Embryonic facial prominence (tissue), 1 donor: Measurements from ENCODE around the gene PSMB11.
"Not testable (repeated sequence)": the region's sequence is repeated elsewhere in the genome, so short reads cannot be mapped to it uniquely, and the experiment has no call there.

Source experiments
- DNase-seq: peaks from one replicate; pipeline ENCODE4 v3.0.0-alpha.2; 2016; ENCODE audit errors: extremely low spot score

The PSMB11 gene, protein sequence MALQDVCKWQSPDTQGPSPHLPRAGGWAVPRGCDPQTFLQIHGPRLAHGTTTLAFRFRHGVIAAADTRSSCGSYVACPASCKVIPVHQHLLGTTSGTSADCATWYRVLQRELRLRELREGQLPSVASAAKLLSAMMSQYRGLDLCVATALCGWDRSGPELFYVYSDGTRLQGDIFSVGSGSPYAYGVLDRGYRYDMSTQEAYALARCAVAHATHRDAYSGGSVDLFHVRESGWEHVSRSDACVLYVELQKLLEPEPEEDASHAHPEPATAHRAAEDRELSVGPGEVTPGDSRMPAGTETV

GRCh38 chr14:23042162-23042965, at the start of gene PSMB11:
TSS of gene PSMB11 (plus strand) at chr14:23042212. CDS start at chr14:23042226, 14 bp downstream.
- no peak for DNase-seq

- DNase-seq: no peak
These were observed 48.5 kb upstream of the PSMB11 start for GRCh38 chr14:22993517-22993916.

DNA sequence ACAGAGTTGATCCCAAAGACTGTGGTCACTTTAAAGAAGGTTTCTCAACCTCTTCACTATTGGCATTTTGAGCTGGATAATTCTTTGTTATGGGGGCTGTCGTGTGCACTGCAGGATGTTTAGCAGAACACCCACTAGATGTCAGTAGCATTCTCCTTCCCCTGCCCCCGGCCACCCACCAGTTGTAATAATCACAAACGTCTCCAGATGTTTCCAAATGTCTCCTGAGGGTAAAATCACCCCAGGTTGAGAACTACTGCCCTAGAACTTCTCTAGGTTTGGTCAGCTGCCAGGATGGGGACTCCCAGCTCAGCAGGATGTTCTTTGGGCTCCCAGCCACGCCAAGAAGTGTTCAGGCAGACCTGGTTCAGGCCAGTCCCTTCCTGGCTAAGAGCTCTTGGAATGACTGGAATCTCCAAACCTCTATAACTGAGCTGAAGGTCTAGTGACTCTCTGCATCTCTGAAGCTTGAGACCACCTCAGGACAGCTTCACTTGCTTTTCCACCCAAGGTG, 47.2 kb upstream of the PSMB11 start:
- DNase-seq: no peak

- DNase-seq: no peak
These were observed 46.0 kb upstream of the PSMB11 start for GRCh38 chr14:22995889-22996625.

DNA sequence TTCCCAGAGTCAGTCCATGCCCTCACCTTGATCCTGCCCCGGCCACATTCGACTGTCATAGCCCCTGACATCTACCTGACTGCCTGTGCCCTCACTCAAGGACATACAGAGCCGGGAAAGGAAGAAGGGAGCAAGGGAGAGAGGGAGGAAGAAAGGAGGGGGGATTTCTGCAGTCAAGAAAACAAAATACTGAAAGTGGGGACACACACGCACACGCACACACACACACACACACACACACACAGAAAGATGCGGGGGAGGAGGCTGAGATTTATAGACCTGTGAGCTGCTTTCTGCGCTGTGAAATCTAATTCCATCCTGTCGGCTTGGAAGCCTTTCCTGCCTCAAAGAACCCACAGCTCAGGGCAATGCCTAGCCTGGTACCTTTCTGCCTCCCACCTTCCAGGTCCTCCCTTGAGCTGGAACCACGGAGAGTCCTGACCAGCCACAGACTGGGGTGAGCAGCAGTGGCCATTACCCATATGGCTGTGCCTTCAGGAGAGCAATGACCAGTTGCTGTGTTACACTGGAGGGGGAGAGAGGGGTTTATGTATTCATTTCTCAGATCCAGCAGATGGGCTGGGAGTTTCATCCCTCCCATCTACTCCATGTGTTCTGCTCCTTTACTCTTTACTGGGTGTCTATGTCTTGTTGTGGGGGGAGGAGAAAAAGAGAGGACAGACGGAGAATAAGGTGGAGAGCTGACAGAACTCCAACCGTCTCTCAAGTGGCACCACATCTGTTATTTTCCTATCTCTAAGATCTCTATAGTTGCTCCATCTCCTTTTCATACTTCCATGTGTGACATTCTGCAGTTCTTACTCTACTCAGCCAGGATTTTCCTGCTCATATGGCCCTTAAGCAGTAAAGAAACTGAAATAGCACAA, 45.0 kb upstream of the PSMB11 start:
- no peak for DNase-seq

GRCh38 chr14:22997676-22998323, 44.2 kb upstream of the PSMB11 start:
- no peak for DNase-seq

GRCh38 chr14:22998329-22999012, 43.5 kb upstream of the PSMB11 start:
- no peak for DNase-seq

GRCh38 chr14:23000860-23001259, 41.2 kb upstream of the PSMB11 start:
- no peak for DNase-seq

- DNase-seq: no peak
These were observed 39.4 kb upstream of the PSMB11 start for GRCh38 chr14:23002592-23002991.

DNA sequence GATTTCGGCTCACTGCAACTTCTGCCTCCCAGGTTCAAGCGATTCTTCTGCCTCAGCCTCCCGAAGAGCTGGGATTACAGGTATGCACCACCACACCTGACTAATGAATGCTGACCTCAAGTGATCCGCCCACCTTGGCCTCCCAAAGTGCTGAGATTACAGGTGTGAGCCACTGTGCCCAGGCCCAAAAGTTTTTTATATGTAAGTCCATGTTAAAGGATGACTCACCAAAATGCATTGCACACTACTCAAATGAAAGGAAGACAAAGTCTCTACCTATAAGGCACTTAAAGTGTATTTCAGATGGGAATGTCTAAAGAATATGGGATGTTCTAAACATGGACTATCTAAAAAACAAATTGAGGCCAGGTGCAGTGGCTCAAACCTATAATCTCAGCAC, 37.7 kb upstream of the PSMB11 start:
- DNase-seq: not testable (repeated sequence)

DNA sequence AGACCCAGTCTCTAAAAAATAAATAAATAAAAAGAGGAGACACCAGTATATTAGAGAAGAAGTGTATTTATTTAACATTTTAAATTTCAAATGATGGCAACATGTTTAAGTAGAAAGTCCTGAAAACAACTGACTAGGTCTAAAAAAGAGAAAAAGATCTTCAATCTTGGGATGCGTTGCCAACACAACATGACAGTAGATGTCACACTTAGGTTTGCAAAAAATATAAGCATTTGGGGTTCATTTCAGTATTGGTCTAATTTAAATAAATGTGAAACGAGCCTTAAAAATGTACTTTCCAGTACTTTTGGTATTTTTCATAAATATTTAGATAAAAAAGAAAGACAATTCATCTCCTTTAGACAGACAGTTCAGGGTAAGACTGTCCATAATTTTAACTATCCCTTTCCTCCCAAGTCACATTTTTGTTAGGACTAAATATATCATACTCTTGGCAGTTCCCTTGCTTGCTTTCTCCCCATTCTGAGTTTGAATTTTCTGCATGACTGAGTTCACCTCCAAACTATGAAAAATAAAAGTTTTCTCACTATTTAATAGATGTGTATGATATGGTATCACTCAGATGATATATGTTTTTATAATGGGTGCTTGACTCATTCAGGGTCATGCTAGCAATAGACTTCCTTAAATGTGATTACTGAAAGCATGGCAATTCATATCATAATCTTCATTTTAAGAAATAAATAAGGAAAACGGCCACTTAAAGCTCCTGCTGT, 36.4 kb upstream of the PSMB11 start:
- no peak for DNase-seq

DNA sequence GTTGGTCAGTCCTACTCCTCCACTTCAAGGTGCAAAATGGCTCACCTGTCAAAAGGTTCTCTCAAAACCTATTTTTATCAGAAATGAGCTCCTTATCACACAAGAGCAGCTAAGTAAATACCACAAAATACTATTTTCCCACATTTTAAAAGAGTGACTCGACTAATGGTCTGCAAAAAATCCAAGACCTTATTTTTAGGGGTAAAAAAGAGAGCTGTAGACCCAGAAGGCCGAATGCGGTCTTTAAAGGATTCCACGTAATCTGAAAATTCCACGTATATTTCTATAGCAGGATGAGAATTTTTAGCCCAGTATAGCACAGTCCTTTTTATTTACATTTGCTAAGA, 35.9 kb upstream of the PSMB11 start:
- no peak for DNase-seq

GRCh38 chr14:23006544-23007419, 35.2 kb upstream of the PSMB11 start:
- peak; percentile 97 for DNase-seq

- no peak for DNase-seq
These were observed 33.2 kb upstream of the PSMB11 start for GRCh38 chr14:23008831-23009230.

DNA sequence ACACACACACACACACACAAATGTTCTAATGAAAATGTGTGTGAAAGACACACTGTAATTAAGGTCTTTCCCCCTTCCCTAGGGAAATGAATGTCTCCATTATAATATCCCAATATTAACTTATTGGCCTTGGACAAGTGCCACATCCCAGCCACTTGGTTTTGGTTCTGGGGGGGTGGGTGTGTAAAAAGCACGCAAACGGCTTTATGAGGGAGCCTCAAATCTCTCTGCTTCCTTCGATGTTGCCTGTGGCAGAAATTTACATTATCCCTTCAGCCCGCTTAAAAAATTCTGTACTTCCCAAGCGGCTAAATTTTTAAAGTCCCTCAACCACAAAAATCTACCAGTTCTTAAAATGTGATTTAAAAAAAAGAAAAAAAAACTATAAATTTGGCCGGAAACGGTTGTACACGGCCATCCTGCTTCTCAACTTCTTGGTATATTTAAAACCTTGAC, 32.5 kb upstream of the PSMB11 start:
- DNase-seq: no peak

DNA sequence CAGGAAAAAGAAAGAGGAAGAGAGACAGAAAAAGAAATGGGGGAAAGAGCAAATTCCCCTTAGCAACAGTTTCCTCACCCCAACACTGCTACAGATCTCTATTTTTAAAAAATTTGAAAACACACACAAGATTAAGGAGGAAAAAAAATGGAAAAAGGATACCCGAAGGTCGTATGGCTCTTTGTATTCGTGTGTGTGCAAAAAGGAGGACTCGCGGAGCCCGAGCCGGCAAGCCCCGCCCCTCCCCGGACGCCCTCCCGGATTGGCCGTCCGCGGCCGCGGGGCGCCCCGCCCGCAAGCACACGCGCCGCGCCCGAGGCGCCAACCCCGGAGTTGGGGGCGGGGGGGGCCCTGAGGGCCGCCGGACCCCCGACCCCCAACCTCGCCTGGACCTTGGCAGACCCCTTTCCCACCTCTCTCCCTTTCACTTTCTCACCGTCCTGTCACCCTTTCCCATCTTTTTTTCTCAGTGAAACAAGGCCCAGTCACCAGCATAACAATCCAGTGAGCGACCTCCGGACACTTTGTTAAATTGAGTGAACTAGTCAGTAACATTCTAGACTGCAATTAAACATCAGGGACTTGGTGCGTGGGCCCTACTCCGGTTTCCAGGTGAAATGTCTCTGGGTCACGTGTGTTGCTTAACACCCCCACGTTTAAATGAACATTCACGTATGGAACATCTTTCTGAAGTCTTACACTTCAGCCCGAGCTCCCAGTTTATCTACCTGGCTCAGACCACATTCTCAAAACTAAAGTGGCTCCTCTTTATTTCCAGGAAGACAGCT, 31.9 kb upstream of the PSMB11 start, which contains the start of gene C14orf93:
Gene C14orf93, minus strand, starts transcription at position 205 of the 788 bp plus-strand sequence. CDS start 11,120 bp downstream, outside the sequence.
- DNase-seq: peak; percentile 46

GRCh38 chr14:23013054-23013748, 28.8 kb upstream of the PSMB11 start:
- no peak for DNase-seq
